HEK293 (cell line): ENCODE results near the gene EFCAB5.
"Not testable (repeated sequence)": the region's sequence is repeated elsewhere in the genome, so short reads cannot be mapped to it uniquely, and the experiment has no call there.

Experiments
- CTCF ChIA-PET: fragments of 350-600 bp; formaldehyde crosslinking; extraction: SDS; loops from one replicate; lab custom pipeline; 2021; ENCODE audit warnings: antibody characterized with exemption; lab: Yijun Ruan, JAX
- POLR2A ChIA-PET: fragments of 300-600 bp; formaldehyde crosslinking; extraction: SDS; loops from one replicate; lab custom pipeline; 2020; ENCODE audit warnings: antibody characterized with exemption, inconsistent platforms; lab: Yijun Ruan, JAX
- H3K27ac ChIP-seq: fragments of 200-500 bp; sonication (Bioruptor generic); 2 replicates; pipeline ENCODE4 v1.5.1; 2014; ENCODE audit warnings: low read depth, low read length, control low read depth, inconsistent platforms; ENCODE audit errors: extremely low read depth
- H3K36me3 ChIP-seq, 2 experiments: fragments of 200-500 bp in 1 of 2; sonication (Bioruptor generic) in 1 of 2; 1 replicate in 1 of 2; 2 replicates in 1 of 2; pipeline ENCODE4 v1.5.1; 2014 to 2017; ENCODE audit warnings: inconsistent platforms in 2 of 2, low read length in 2 of 2; ENCODE audit not compliant: control insufficient read depth in 2 of 2, insufficient read depth in 1 of 2
- H3K4me1 ChIP-seq: fragments of 200-500 bp; sonication (Bioruptor generic); 2 replicates; pipeline ENCODE4 v1.5.1; 2014; ENCODE audit warnings: mild to moderate bottlenecking, low read length, inconsistent platforms; ENCODE audit not compliant: control insufficient read depth, insufficient read depth
- H3K4me3 ChIP-seq: 2 replicates; pipeline ENCODE4 v1.5.1; 2011; ENCODE audit warnings: low read depth, mild to moderate bottlenecking, control low read depth, low read length, moderate library complexity
- H3K9me3 ChIP-seq: fragments of 200-500 bp; sonication (Bioruptor generic); 2 replicates; pipeline ENCODE4 v1.5.1; 2014; ENCODE audit warnings: low read depth, low read length, inconsistent platforms; ENCODE audit not compliant: control insufficient read depth, insufficient read depth
- MEIS1 ChIP-seq: sonication (generic); formaldehyde crosslinking; IDR thresholded peaks from 2 replicates; pipeline ENCODE4 v1.8.1; 2022; ENCODE audit warnings: missing genetic modification reagents, mild to moderate bottlenecking, borderline replicate concordance
- ZBTB1 ChIP-seq: fragments of 450-650 bp; formaldehyde crosslinking; IDR thresholded peaks from 2 replicates; pipeline ENCODE4 v1.5.1; 2016; ENCODE audit warnings: missing biosample characterization, missing genetic modification characterization
- ZBTB10 ChIP-seq: fragments of 450-650 bp; formaldehyde crosslinking; IDR thresholded peaks from 2 replicates; pipeline ENCODE4 v1.5.1; 2016; ENCODE audit warnings: missing biosample characterization, missing genetic modification characterization
- ZBTB17 ChIP-seq: fragments of 450-650 bp; formaldehyde crosslinking; IDR thresholded peaks from 2 replicates; pipeline ENCODE4 v1.5.1; 2016; ENCODE audit warnings: missing biosample characterization, missing genetic modification characterization
- ZFHX2 ChIP-seq: fragments of 450-650 bp; formaldehyde crosslinking; conservative IDR thresholded peaks from 2 replicates; pipeline ENCODE4 v1.5.1; 2016; ENCODE audit warnings: missing biosample characterization, missing genetic modification characterization
- ZNF121 ChIP-seq: fragments of 450-650 bp; formaldehyde crosslinking; IDR thresholded peaks from 2 replicates; pipeline ENCODE4 v1.5.1; 2016; ENCODE audit warnings: missing biosample characterization, missing genetic modification characterization
- ZNF132 ChIP-seq: fragments of 450-650 bp; formaldehyde crosslinking; IDR thresholded peaks from 2 replicates; pipeline ENCODE4 v1.5.1; 2017; ENCODE audit warnings: missing biosample characterization, missing genetic modification characterization, borderline replicate concordance
- ZNF146 ChIP-seq: fragments of 450-650 bp; formaldehyde crosslinking; IDR thresholded peaks from 2 replicates; pipeline ENCODE4 v1.5.1; 2016; ENCODE audit warnings: missing biosample characterization, missing genetic modification characterization
- ZNF148 ChIP-seq: fragments of 450-650 bp; formaldehyde crosslinking; IDR thresholded peaks from 2 replicates; pipeline ENCODE4 v1.5.0; 2017; ENCODE audit warnings: missing biosample characterization, missing genetic modification characterization, borderline replicate concordance
- ZNF394 ChIP-seq: fragments of 450-650 bp; formaldehyde crosslinking; IDR thresholded peaks from 2 replicates; pipeline ENCODE4 v1.5.1; 2016; ENCODE audit warnings: missing biosample characterization, missing genetic modification characterization, mild to moderate bottlenecking, moderate library complexity, borderline replicate concordance
- ZNF514 ChIP-seq: fragments of 450-650 bp; formaldehyde crosslinking; IDR thresholded peaks from 2 replicates; pipeline ENCODE4 v1.5.1; 2016; ENCODE audit warnings: missing biosample characterization, missing genetic modification characterization
- ZNF521 ChIP-seq: fragments of 450-650 bp; formaldehyde crosslinking; IDR thresholded peaks from 2 replicates; pipeline ENCODE4 v1.5.1; 2017; ENCODE audit warnings: missing biosample characterization, mild to moderate bottlenecking, missing genetic modification characterization
- ZNF626 ChIP-seq: fragments of 450-650 bp; sonication (Bioruptor Pico); formaldehyde crosslinking; IDR thresholded peaks from 2 replicates; pipeline ENCODE4 v1.5.1; 2018; ENCODE audit warnings: missing biosample characterization, missing genetic modification characterization, inconsistent platforms
- ZNF660 ChIP-seq: fragments of 450-650 bp; IDR thresholded peaks from 2 replicates; pipeline ENCODE4 v1.5.1; 2018; ENCODE audit warnings: missing biosample characterization, mild to moderate bottlenecking, missing genetic modification characterization
- TF ChIP-seq, protein P1 (sequence below): fragments of 450-650 bp; formaldehyde crosslinking; IDR thresholded peaks from 2 replicates; pipeline ENCODE4 v1.5.1; 2016; ENCODE audit warnings: missing biosample characterization, missing genetic modification characterization
- TF ChIP-seq, protein P2 (sequence below): fragments of 450-650 bp; formaldehyde crosslinking; IDR thresholded peaks from 2 replicates; pipeline ENCODE4 v1.5.1; 2016; ENCODE audit warnings: missing biosample characterization, missing genetic modification characterization
- TF ChIP-seq, protein P3 (sequence below): fragments of 450-650 bp; formaldehyde crosslinking; optimal IDR thresholded peaks from 2 replicates; pipeline ENCODE3; 2016; ENCODE audit warnings: missing biosample characterization, mild to moderate bottlenecking, missing genetic modification characterization

Gene EFCAB5

DNA sequence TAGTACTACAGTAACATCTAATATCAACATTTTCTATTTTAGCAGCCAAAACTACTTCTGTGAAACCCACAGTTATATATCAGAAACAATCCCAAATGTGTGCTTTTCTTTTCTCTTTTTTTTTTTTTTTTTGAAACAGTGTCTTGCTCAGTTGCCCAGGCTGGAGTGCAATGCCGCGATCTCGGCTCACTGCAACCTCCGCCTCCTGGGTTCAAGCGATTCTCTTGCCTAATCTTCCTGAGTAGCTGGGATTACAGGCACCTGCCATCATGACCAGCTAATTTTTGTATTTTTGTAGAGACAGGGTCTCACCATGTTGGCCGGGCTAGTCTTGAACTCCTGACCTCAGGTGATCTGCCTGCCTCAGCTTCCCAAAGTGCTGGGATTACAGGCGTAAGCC lies 177.2 kb downstream of the EFCAB5 start:
- peak; percentile 88 for TF ChIP-seq ZNF121 (tag by site-specific recombination)
- peaks cover 38 to 42% of the 10 kb centered on the region in 2 experiments for H3K36me3 ChIP-seq
- H3K9me3 ChIP-seq, H3K4me3 ChIP-seq, H3K4me1 ChIP-seq, H3K27ac ChIP-seq: not testable (repeated sequence)
- ChIA-PET CTCF (interaction anchor here (0.7 to 8.1 kb wide), 6 partner anchors 8 to 359 kb away, joined by 4 to 108 read pairs (median 5); partner anchors contain the start of gene GOSR1), POLR2A (interaction anchor here (0.7 to 0.9 kb wide), 2 partner anchors 9 to 771 kb away, joined by 3 read pairs; no protein-coding TSS in a partner anchor)

DNA sequence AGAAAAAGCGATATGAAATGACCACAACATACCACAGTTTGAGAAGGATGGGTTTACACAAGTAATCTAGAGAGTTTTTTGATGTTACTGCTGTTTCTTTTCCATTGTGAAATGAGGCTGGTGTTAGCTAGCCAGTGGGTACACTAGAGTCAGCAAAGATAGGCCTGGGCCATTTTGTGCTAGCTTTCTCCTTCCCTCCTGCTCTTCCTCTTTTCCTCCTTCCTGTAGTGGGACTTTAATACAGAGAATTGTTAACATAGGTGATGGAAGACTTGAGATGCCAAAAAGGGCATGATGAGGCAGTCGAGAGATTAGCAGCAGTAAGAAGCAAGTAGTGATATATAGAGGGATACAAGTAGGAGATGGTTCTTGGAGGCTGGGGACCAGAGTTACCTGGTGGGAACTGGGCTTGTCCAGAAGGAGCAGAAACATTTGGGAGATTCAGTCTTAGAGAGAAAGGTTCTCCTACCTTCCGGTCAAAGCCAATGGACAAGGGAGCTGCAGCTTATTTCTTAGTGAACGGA lies 182.9 kb downstream of the EFCAB5 start:
- TF ChIP-seq ZNF148 (no peak), ZNF626 (no peak), ZNF521 (tag by site-specific recombination) (no peak), ZNF132 (no peak), ZBTB17 (no peak), ZNF146 (tag by site-specific recombination) (no peak), ZBTB10 (no peak), ZNF660 (tag by site-specific recombination) (no peak), ZBTB1 (tag by site-specific recombination) (no peak), ZFHX2 (tag by site-specific recombination) (no peak), MEIS1 (CRISPR knock-in tag) (no peak), ZNF394 (no peak), ZNF514 (tag by site-specific recombination) (no peak)
- TF ChIP-seq, protein P1, sequence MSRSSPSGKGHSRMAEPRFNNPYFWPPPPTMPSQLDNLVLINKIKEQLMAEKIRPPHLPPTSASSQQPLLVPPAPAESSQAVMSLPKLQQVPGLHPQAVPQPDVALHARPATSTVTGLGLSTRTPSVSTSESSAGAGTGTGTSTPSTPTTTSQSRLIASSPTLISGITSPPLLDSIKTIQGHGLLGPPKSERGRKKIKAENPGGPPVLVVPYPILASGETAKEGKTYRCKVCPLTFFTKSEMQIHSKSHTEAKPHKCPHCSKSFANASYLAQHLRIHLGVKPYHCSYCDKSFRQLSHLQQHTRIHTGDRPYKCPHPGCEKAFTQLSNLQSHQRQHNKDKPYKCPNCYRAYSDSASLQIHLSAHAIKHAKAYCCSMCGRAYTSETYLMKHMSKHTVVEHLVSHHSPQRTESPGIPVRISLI (tag by site-specific recombination), result no peak
- TF ChIP-seq, protein P2, sequence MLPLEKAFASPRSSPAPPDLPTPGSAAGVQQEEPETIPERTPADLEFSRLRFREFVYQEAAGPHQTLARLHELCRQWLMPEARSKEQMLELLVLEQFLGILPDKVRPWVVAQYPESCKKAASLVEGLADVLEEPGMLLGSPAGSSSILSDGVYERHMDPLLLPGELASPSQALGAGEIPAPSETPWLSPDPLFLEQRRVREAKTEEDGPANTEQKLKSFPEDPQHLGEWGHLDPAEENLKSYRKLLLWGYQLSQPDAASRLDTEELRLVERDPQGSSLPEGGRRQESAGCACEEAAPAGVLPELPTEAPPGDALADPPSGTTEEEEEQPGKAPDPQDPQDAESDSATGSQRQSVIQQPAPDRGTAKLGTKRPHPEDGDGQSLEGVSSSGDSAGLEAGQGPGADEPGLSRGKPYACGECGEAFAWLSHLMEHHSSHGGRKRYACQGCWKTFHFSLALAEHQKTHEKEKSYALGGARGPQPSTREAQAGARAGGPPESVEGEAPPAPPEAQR (tag by site-specific recombination), result no peak
- TF ChIP-seq, protein P3, sequence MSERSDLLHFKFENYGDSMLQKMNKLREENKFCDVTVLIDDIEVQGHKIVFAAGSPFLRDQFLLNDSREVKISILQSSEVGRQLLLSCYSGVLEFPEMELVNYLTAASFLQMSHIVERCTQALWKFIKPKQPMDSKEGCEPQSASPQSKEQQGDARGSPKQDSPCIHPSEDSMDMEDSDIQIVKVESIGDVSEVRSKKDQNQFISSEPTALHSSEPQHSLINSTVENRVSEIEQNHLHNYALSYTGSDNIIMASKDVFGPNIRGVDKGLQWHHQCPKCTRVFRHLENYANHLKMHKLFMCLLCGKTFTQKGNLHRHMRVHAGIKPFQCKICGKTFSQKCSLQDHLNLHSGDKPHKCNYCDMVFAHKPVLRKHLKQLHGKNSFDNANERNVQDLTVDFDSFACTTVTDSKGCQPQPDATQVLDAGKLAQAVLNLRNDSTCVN, result no peak
- TF ChIP-seq, all 188 proteins: peak for 0
- H3K27ac ChIP-seq, result no peak overlapping the region
- H3K9me3 ChIP-seq, result no peaks in the 10 kb centered on the region
- peaks cover 63 to 75% of the 10 kb centered on the region in 2 experiments for H3K36me3 ChIP-seq
- CTCF ChIA-PET, result interaction anchor here (0.5 to 4.7 kb wide), 32 partner anchors 7 to 798 kb away, joined by 3 to 116 read pairs (median 5); partner anchors contain the start of genes BLMH, NSRP1, SLC6A4 and TMIGD1
- no peak overlapping the region for H3K4me3 ChIP-seq
- POLR2A ChIA-PET, result no interaction called here
- H3K4me1 ChIP-seq, result no peaks in the 10 kb centered on the region
